WTC11 (cell line): ENCODE measurements around the gene SYT13.
"Not testable (repeated sequence)": the region's sequence is repeated elsewhere in the genome, so short reads cannot be mapped to it uniquely, and the experiment has no call there.

Experiments used
- ATF1 ChIP-seq: sonication (generic); formaldehyde crosslinking; IDR thresholded peaks from 2 replicates; pipeline ENCODE4 v1.8.1; 2023; ENCODE audit warnings: mild to moderate bottlenecking, moderate library complexity, missing genetic modification reagents
- CBFB ChIP-seq: sonication (generic); formaldehyde crosslinking; IDR thresholded peaks from 2 replicates; pipeline ENCODE4 v1.8.1; 2022; ENCODE audit warnings: mild to moderate bottlenecking, low read depth, missing genetic modification reagents
- CREB1 ChIP-seq: sonication (generic); formaldehyde crosslinking; IDR thresholded peaks from 2 replicates; pipeline ENCODE4 v1.8.0; 2023; ENCODE audit warnings: mild to moderate bottlenecking, missing genetic modification reagents
- JAZF1 ChIP-seq: fragments of 250-450 bp; sonication (Bioruptor Pico); IDR thresholded peaks from 2 replicates; pipeline ENCODE4 v1.9.0; 2021; ENCODE audit warnings: moderate library complexity, mild to moderate bottlenecking, inconsistent platforms
- MAX ChIP-seq: sonication (generic); formaldehyde crosslinking; IDR thresholded peaks from 2 replicates; pipeline ENCODE4 v1.8.0; 2022; ENCODE audit warnings: mild to moderate bottlenecking, missing genetic modification reagents
- NFATC4 ChIP-seq: fragments of 250-450 bp; sonication (Bioruptor Pico); IDR thresholded peaks from 2 replicates; pipeline ENCODE4 v1.9.0; 2021; ENCODE audit warnings: mild to moderate bottlenecking
- NFYB ChIP-seq: sonication (generic); formaldehyde crosslinking; conservative IDR thresholded peaks from 2 replicates; pipeline ENCODE4 v1.8.0; 2022; ENCODE audit warnings: low read depth, missing genetic modification reagents
- PRDM15 ChIP-seq: sonication (generic); formaldehyde crosslinking; IDR thresholded peaks from 2 replicates; pipeline ENCODE4 v1.8.0; 2022; ENCODE audit warnings: missing genetic modification reagents
- RELA ChIP-seq: sonication (generic); formaldehyde crosslinking; IDR thresholded peaks from 2 replicates; pipeline ENCODE4 v1.8.1; 2022; ENCODE audit warnings: missing genetic modification reagents, mild to moderate bottlenecking, borderline replicate concordance
- USF1 ChIP-seq: sonication (generic); formaldehyde crosslinking; IDR thresholded peaks from 2 replicates; pipeline ENCODE4 v1.8.0; 2022; ENCODE audit warnings: mild to moderate bottlenecking, missing genetic modification reagents
- TF ChIP-seq, protein P1 (sequence below): fragments of 200-600 bp; IDR thresholded peaks from 2 replicates; pipeline ENCODE4 v1.8.0; 2022; ENCODE audit warnings: antibody characterized with exemption
- TF ChIP-seq, protein P2 (sequence below): sonication (generic); formaldehyde crosslinking; IDR thresholded peaks from 2 replicates; pipeline ENCODE4 v1.8.1; 2023; ENCODE audit warnings: mild to moderate bottlenecking, missing genetic modification reagents, moderate library complexity
- TF ChIP-seq, protein P3 (sequence below): sonication (generic); formaldehyde crosslinking; IDR thresholded peaks from 2 replicates; pipeline ENCODE4 v1.8.1; 2022; ENCODE audit warnings: low read depth, missing genetic modification reagents, borderline replicate concordance
- TF ChIP-seq, protein P4 (sequence below): fragments of 250-450 bp; sonication (Bioruptor Pico); conservative IDR thresholded peaks from 2 replicates; pipeline ENCODE4 v1.9.0; 2021; ENCODE audit warnings: mild to moderate bottlenecking

GRCh38 chr11:45293566-45294192 lies 7.5 kb upstream of the SYT13 start:
- TF ChIP-seq, protein P1, sequence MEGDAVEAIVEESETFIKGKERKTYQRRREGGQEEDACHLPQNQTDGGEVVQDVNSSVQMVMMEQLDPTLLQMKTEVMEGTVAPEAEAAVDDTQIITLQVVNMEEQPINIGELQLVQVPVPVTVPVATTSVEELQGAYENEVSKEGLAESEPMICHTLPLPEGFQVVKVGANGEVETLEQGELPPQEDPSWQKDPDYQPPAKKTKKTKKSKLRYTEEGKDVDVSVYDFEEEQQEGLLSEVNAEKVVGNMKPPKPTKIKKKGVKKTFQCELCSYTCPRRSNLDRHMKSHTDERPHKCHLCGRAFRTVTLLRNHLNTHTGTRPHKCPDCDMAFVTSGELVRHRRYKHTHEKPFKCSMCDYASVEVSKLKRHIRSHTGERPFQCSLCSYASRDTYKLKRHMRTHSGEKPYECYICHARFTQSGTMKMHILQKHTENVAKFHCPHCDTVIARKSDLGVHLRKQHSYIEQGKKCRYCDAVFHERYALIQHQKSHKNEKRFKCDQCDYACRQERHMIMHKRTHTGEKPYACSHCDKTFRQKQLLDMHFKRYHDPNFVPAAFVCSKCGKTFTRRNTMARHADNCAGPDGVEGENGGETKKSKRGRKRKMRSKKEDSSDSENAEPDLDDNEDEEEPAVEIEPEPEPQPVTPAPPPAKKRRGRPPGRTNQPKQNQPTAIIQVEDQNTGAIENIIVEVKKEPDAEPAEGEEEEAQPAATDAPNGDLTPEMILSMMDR, result 0 out of 2 replicates have a peak, but pooled peaks have one; percentile 16
- not testable (repeated sequence) for TF ChIP-seq RELA; CREB1 (CRISPR knock-in tag); USF1; JAZF1 (CRISPR knock-in tag); CBFB (CRISPR knock-in tag); PRDM15; NFYB (CRISPR knock-in tag); ATF1 (CRISPR knock-in tag); MAX; NFATC4 (CRISPR knock-in tag)
- TF ChIP-seq, protein P2, sequence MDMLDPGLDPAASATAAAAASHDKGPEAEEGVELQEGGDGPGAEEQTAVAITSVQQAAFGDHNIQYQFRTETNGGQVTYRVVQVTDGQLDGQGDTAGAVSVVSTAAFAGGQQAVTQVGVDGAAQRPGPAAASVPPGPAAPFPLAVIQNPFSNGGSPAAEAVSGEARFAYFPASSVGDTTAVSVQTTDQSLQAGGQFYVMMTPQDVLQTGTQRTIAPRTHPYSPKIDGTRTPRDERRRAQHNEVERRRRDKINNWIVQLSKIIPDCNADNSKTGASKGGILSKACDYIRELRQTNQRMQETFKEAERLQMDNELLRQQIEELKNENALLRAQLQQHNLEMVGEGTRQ, result not testable (repeated sequence)
- TF ChIP-seq, protein P3, sequence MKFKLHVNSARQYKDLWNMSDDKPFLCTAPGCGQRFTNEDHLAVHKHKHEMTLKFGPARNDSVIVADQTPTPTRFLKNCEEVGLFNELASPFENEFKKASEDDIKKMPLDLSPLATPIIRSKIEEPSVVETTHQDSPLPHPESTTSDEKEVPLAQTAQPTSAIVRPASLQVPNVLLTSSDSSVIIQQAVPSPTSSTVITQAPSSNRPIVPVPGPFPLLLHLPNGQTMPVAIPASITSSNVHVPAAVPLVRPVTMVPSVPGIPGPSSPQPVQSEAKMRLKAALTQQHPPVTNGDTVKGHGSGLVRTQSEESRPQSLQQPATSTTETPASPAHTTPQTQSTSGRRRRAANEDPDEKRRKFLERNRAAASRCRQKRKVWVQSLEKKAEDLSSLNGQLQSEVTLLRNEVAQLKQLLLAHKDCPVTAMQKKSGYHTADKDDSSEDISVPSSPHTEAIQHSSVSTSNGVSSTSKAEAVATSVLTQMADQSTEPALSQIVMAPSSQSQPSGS (CRISPR knock-in tag), result not testable (repeated sequence)
- TF ChIP-seq, protein P4, sequence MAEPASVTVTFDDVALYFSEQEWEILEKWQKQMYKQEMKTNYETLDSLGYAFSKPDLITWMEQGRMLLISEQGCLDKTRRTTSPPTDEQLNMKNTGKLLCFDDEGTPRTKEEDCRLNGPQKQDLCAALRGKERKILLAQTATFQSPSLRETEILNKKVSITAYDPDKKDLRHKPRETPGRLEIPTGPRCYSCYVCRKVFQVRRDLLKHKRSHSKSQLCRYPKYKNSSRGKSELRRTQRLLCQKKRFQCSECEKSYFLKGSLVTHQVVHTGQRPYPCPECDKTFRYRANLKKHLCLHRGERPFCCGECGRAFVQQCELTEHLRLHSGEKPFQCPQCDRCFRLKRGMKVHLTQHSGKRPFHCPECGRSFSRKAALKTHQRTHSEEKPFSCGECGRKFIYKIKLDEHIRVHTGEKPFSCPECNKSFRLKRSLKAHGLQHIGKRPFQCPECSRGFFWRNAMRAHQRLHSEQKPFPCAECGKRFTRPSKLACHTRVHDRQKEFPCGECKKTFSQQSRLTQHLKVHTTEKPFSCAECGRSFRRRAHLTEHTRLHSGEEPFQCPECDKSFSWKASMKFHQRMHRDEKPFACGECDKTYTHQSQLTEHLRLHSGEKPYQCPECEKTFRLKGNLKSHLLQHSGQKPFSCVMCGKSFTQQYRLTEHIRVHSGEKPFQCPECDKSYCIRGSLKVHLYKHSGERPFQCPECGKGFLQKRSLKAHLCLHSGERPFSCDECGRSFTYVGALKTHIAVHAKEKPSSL (CRISPR knock-in tag), result not testable (repeated sequence)
